Vein endothelial cell (primary cell): ENCODE data around the gene FUBP3. TPM values are rescaled to one million over a fixed set of nuclear protein-coding genes. Genes with fewer than 3 reads are reported as not detected.

ENCODE experiments used
- small RNA-seq: library from RNA; depleted of rRNA; stranded (forward); fragments of <200 nt; gene quantifications from one replicate; pipeline ENCODE3, GENCODE V24; 2012
- total RNA-seq: library from RNA; depleted of rRNA; stranded (reverse); fragments of >200 nt; gene quantifications from 2 replicates; pipeline ENCODE4 v1.2.3, GENCODE V29; 2012

Gene FUBP3
- 37.9 and 46.2 TPM in 2 replicates for total RNA-seq

DNA sequence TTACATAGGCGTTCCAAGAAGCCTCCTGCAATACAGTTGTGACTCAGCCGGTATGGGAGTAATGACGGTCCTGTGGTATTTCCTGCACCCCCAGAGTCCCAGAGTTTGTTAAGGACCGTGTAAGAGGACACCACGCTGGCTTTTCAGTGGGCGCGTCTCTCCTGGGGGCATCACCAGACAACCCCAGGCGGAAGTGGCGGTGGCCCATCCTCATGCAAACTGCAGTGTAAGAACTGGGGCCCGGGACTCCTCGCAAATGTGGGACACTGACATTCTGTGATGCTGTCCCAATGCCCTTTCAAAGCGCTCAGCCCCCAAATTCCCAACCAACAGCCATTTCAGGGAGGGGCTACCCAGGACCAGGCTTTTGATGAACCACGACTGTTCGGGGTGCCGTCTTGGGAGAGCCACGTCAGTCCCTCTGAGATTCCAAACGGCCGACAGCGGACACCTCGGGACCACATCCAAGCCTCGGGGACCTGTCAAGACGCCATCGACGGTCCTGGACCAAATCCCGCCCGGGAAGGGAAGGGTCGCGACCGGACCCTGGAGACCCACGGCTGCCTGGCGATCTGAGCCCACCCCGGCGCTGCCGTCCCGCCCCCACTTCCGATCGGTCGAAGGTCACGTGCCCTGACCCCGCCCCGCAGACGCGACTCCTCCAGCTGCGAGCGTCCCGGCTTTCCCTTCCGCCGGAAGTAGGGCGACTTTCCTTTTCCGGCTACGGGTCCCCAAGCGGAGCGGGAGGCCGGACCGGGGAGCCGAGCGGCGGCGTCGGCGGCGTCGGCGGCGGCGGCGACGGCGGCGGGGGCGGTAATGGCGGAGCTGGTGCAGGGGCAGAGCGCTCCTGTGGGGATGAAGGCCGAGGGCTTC lies at the start of gene FUBP3:
Gene FUBP3 (plus strand): TSS at position 713 of the 873 bp plus-strand sequence. CDS start 104 bp downstream, at position 817.

GRCh38 chr9:130664251-130665028 lies 85.1 kb downstream of the FUBP3 start, which contains the start of gene PRDM12:
TSS of gene PRDM12 (plus strand) at chr9:130664594. CDS start at chr9:130664654, 60 bp downstream.

Small RNA genes lying within 50 kb of the gene (small RNA-seq; reads per million reads assigned to genes)
- not detected for gene MIR6856

Other genes with a start within 250 kb of the FUBP3 start
- 9.9 and 22.2 TPM in 2 replicates for gene ASS1, start 134.6 kb upstream of the FUBP3 start, total RNA-seq
- not detected in 2 replicates for gene PRDM12, start 85.0 kb downstream of the FUBP3 start, total RNA-seq
- 31.4 and 37.4 TPM in 2 replicates for gene EXOSC2, start 114.2 kb downstream of the FUBP3 start, total RNA-seq